ENCODE measurements around the gene TENT4A. TPM values are rescaled to one million over a fixed set of nuclear protein-coding genes. Genes with fewer than 3 reads are reported as not detected.

Gene TENT4A
- total and polyA plus RNA-seq, 2 of the 4 experiments (the other 2 are of a cell fraction) = 5.9 to 17.2 TPM

DNA sequence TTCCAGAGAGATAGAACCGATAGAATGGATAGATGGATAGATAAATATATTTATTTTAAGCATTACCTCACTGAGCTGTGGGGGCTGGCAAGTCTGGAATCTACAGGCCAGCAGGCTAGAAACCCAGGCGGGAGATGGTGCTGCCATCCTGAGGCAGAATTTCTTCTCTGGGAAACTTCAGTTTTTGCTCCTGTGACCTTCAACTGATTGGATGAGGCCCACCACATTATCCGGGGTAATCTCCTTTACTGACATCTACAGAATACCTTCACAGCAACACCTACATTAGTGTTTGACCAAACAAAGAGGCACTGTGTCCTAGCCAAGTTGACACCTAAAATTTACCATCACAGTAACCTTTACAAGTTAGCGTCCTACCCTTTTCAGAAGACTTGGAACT, 29.2 kb upstream of the TENT4A start:
- Histone ChIP-seq H3K36me3 (ENCODE audit: control insufficient read depth, insufficient read depth, low read length) (no peaks in the 10 kb centered on the region), H3K23ac (ENCODE audit: low read depth, low read length) (no peak overlapping the region), H3K4ac (ENCODE audit: low read depth, low read length) (no peak overlapping the region), H3K27me3 (ENCODE audit: control insufficient read depth, insufficient read depth, low read length) (peaks cover 3% of the 10 kb centered on the region; the same call in 1 of the 2 replicates), H4K20me1 (ENCODE audit: insufficient read depth, low read length) (no peaks in the 10 kb centered on the region), H4K5ac (ENCODE audit: low read depth, low read length) (no peak overlapping the region), H3K9me3 (ENCODE audit: control insufficient read depth, insufficient read depth, low read length) (no peaks in the 10 kb centered on the region), H3K18ac (ENCODE audit: low read depth, low read length) (no peak overlapping the region), H3K9ac (ENCODE audit: low read depth, low read length) (no peak overlapping the region), H3K56ac (ENCODE audit: extremely low read depth, insufficient read depth, low read length) (no peak overlapping the region), H2BK15ac (ENCODE audit: low read depth, low read length) (no peak overlapping the region), H3K79me1 (ENCODE audit: low read depth in 1 of 2, low read length in 2 of 2) (no peaks in the 10 kb centered on the region), H3K4me3 (ENCODE audit: insufficient read depth, low read depth, low read length) (no peak overlapping the region), H2AFZ (replicated peaks; ENCODE audit: low read length, poor library complexity) (no peak overlapping the region), H3K9me1 (ENCODE audit: insufficient read depth, low read length) (peaks cover 6% of the 10 kb centered on the region), H2AK5ac (ENCODE audit: low read depth, low read length) (no peak overlapping the region), H4K91ac (ENCODE audit: insufficient read depth, low read depth, low read length) (no peak overlapping the region), H2AK9ac (replicated peaks; ENCODE audit: low read depth, low read length, poor library complexity) (no peak overlapping the region), H3K4me2 (ENCODE audit: low read depth, low read length) (no peak overlapping the region), H2BK5ac (ENCODE audit: low read depth, low read length, poor library complexity, severe bottlenecking) (no peak overlapping the region), H4K8ac (ENCODE audit: low read depth in 2 of 2, low read length in 2 of 2) (no peak overlapping the region), H2BK120ac (ENCODE audit: low read depth, low read length) (no peak overlapping the region), H3K14ac (replicated peaks; ENCODE audit: low read depth, low read length) (no peak overlapping the region), H2BK20ac (ENCODE audit: low read depth, low read length) (no peak overlapping the region), H3K4me1 (ENCODE audit: control insufficient read depth, insufficient read depth, low read length) (no peaks in the 10 kb centered on the region), H3K27ac (ENCODE audit: insufficient read depth, low read length) (no peak overlapping the region)
- CTCF ChIA-PET = no interaction called here
- no peak for ATAC-seq (ENCODE audit: low read depth)
- intact Hi-C loops (cut with micrococcal nuclease) (no loop called here), in situ Hi-C loops (cut with MboI; ENCODE audit: low sequenced_read_pairs) (no loop called here), dilution Hi-C loops (cut with HindIII; ENCODE audit: low sequenced_read_pairs, unreplicated experiment) (no loop called here)
- WGBS, 2 experiments (ENCODE audit: extremely low coverage in 2 of 2, insufficient read length in 1 of 2) = 67% methylated on average over 1 of the region's 4 CpGs; no CpG with 5 or more reads in 1 of the 2 experiments
- DNase-seq = no peak
- POLR2A ChIA-PET (ENCODE audit: unreplicated experiment) = no interaction called here
- no TSS peak for BruUV-seq (replicated peaks)
- TF ChIP-seq, protein P1, sequence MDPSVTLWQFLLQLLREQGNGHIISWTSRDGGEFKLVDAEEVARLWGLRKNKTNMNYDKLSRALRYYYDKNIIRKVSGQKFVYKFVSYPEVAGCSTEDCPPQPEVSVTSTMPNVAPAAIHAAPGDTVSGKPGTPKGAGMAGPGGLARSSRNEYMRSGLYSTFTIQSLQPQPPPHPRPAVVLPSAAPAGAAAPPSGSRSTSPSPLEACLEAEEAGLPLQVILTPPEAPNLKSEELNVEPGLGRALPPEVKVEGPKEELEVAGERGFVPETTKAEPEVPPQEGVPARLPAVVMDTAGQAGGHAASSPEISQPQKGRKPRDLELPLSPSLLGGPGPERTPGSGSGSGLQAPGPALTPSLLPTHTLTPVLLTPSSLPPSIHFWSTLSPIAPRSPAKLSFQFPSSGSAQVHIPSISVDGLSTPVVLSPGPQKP (IDR thresholded peaks at IDR 0.05; ENCODE audit: borderline replicate concordance, low read depth, low read length) = no peak
- TF ChIP-seq POLR2A (IDR thresholded peaks at IDR 0.05; ENCODE audit: low read depth, low read length) (no peak), RCOR1 (IDR thresholded peaks at IDR 0.05; ENCODE audit: insufficient replicate concordance, low read length) (no peak), FOS (IDR thresholded peaks at IDR 0.05; ENCODE audit: low read depth, low read length) (no peak), BHLHE40 (IDR thresholded peaks at IDR 0.05; ENCODE audit: low read depth, low read length) (no peak), CEBPB (IDR thresholded peaks at IDR 0.05; ENCODE audit: low read depth, low read length) (no peak), RAD21 (IDR thresholded peaks at IDR 0.05; ENCODE audit: low read length) (no peak), MXI1 (IDR thresholded peaks at IDR 0.05; ENCODE audit: borderline replicate concordance, low read depth, low read length) (no peak), NFE2L2 (IDR thresholded peaks at IDR 0.05; ENCODE audit: low read depth, low read length) (no peak), RFX5 (IDR thresholded peaks at IDR 0.05; ENCODE audit: low read depth, low read length) (no peak), SMC3 (IDR thresholded peaks at IDR 0.05; ENCODE audit: low read depth, low read length) (no peak), MAZ (IDR thresholded peaks at IDR 0.05; ENCODE audit: borderline replicate concordance, low read depth, low read length) (no peak), MAFK (IDR thresholded peaks at IDR 0.05; ENCODE audit: low read depth, low read length) (no peak), CHD1 (IDR thresholded peaks at IDR 0.05; ENCODE audit: low read depth, low read length) (no peak)
- TF ChIP-seq, protein P2, sequence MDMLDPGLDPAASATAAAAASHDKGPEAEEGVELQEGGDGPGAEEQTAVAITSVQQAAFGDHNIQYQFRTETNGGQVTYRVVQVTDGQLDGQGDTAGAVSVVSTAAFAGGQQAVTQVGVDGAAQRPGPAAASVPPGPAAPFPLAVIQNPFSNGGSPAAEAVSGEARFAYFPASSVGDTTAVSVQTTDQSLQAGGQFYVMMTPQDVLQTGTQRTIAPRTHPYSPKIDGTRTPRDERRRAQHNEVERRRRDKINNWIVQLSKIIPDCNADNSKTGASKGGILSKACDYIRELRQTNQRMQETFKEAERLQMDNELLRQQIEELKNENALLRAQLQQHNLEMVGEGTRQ (IDR thresholded peaks at IDR 0.05; ENCODE audit: low read depth, low read length) = no peak
- TF ChIP-seq, protein P3, sequence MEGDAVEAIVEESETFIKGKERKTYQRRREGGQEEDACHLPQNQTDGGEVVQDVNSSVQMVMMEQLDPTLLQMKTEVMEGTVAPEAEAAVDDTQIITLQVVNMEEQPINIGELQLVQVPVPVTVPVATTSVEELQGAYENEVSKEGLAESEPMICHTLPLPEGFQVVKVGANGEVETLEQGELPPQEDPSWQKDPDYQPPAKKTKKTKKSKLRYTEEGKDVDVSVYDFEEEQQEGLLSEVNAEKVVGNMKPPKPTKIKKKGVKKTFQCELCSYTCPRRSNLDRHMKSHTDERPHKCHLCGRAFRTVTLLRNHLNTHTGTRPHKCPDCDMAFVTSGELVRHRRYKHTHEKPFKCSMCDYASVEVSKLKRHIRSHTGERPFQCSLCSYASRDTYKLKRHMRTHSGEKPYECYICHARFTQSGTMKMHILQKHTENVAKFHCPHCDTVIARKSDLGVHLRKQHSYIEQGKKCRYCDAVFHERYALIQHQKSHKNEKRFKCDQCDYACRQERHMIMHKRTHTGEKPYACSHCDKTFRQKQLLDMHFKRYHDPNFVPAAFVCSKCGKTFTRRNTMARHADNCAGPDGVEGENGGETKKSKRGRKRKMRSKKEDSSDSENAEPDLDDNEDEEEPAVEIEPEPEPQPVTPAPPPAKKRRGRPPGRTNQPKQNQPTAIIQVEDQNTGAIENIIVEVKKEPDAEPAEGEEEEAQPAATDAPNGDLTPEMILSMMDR (conservative IDR thresholded peaks at IDR 0.05; ENCODE audit: low read depth, low read length) = no peak
